ENCODE results near the gene PLEKHA6.

DNA sequence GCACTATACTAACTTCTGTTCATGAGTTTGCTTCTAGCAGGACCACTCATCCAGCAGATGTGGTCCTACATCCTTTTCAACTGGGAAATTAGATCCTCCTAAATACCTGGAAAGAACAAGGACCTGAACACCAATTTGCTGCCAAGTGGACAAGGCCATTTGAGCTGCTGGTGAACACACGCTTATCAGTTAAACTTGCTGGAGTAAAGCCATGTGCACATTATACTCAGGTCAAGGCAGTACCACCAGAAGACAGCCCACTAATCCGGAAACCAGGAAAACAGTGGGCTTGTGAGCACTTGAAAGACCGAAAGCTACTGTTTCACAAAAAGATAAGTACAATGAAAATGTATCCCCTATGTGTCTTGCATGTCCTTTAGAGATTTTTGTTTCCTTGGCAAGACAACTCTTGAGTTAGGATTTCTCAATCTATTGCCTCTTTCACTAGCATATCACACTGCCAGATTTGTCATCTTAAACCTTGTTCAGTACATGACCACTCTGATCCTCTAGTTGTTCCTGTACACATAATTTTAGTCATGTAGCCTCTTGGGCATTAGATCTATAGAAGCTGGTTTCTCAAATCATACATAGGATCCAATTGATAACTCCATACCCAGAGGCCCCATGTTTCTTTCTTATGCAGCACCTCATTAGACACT lies 189.1 kb downstream of the PLEKHA6 start:
- TF ChIP-seq, protein P1, sequence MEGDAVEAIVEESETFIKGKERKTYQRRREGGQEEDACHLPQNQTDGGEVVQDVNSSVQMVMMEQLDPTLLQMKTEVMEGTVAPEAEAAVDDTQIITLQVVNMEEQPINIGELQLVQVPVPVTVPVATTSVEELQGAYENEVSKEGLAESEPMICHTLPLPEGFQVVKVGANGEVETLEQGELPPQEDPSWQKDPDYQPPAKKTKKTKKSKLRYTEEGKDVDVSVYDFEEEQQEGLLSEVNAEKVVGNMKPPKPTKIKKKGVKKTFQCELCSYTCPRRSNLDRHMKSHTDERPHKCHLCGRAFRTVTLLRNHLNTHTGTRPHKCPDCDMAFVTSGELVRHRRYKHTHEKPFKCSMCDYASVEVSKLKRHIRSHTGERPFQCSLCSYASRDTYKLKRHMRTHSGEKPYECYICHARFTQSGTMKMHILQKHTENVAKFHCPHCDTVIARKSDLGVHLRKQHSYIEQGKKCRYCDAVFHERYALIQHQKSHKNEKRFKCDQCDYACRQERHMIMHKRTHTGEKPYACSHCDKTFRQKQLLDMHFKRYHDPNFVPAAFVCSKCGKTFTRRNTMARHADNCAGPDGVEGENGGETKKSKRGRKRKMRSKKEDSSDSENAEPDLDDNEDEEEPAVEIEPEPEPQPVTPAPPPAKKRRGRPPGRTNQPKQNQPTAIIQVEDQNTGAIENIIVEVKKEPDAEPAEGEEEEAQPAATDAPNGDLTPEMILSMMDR (IDR thresholded peaks at IDR 0.05), result no peak
- no peak for TF ChIP-seq POLR2A (IDR thresholded peaks at IDR 0.05)

Data from right lobe of liver (tissue), 4 donors.